Lung (tissue), 12 donors: ENCODE data around the gene GFOD1. TPM values are rescaled to one million over a fixed set of nuclear protein-coding genes. Genes with fewer than 3 reads are reported as not detected.

Experiments used
- ATAC-seq: fragments of 200-7000 bp; cut with Tn5 transposase; one replicate; pipeline ENCODE4 v1.9.1; 2020; ENCODE audit warnings: moderate number of reproducible peaks; ENCODE audit not compliant: insufficient read depth, low FRiP score
- DNase-seq, 3 donors: peaks; one replicate each; pipeline ENCODE4 v3.0.0-alpha.2; 2013 to 2017
- H3K27ac ChIP-seq, 2 donors: one replicate each; pipeline ENCODE4 v1.5.1; 2013; ENCODE audit warnings: mild to moderate bottlenecking in 2 of 2, moderate library complexity in 2 of 2, control low read depth in 1 of 2, inconsistent platforms in 1 of 2, low read depth in 1 of 2, low read length in 1 of 2
- H3K27me3 ChIP-seq, 3 donors: one replicate each; pipeline ENCODE4 v1.5.1; 2013; ENCODE audit warnings: low read length in 2 of 3; ENCODE audit not compliant: control insufficient read depth in 3 of 3, insufficient read depth in 3 of 3
- H3K36me3 ChIP-seq, 4 donors: one replicate each; pipeline ENCODE4 v1.5.1; 2013; ENCODE audit warnings: low read length in 4 of 4, mild to moderate bottlenecking in 1 of 4, moderate library complexity in 1 of 4; ENCODE audit not compliant: control insufficient read depth in 4 of 4, insufficient read depth in 4 of 4
- H3K4me1 ChIP-seq, 5 donors: one replicate each; pipeline ENCODE4 v1.5.1; 2013; ENCODE audit warnings: low read length in 5 of 5, mild to moderate bottlenecking in 2 of 5, moderate library complexity in 1 of 5; ENCODE audit not compliant: control insufficient read depth in 5 of 5, insufficient read depth in 5 of 5
- H3K4me3 ChIP-seq: one replicate; pipeline ENCODE4 v1.5.1; 2013; ENCODE audit warnings: mild to moderate bottlenecking, control low read depth, moderate library complexity
- H3K9ac ChIP-seq, 2 donors: one replicate each; pipeline ENCODE4 v1.5.1; 2013; ENCODE audit warnings: low read length in 2 of 2, control low read depth in 1 of 2; ENCODE audit not compliant: insufficient read depth in 1 of 2
- H3K9me3 ChIP-seq, 4 donors: one replicate each; pipeline ENCODE4 v1.5.1; 2013; ENCODE audit warnings: low read length in 3 of 4, mild to moderate bottlenecking in 1 of 4, moderate library complexity in 1 of 4; ENCODE audit not compliant: control insufficient read depth in 4 of 4, insufficient read depth in 3 of 4
- WGBS, 2 donors: extraction: QIAGEN DNeasy Blood & Tissue Kit; methylation state at CpG; one replicate each; pipeline ENCODE4 v1.1.7; 2013; 5-methylcytosine and 5-hydroxymethylcytosine counted together
- polyA plus RNA-seq, 2 donors: library from polyadenylated mRNA; stranded (reverse); fragments of 200-250 nt; gene quantifications; one replicate each; pipeline ENCODE4 v1.2.1, GENCODE V29; 2013
- total RNA-seq, 2 donors: library from RNA; depleted of rRNA in 1 of 2; stranded (reverse); fragments of >200 nt in 1 of 2; gene quantifications; one replicate each; pipeline ENCODE4 v1.2.1, GENCODE V29; 2014 to 2021
- TF ChIP-seq, protein P1 (sequence below): IDR thresholded peaks from 2 replicates; pipeline ENCODE4 v1.5.1; 2012; ENCODE audit warnings: mild to moderate bottlenecking; ENCODE audit errors: control extremely low read depth, extremely low read depth
- donor health status: control.
- donor health status: control.
- donor health status: Bipolar disorder and iron deficiency.
- donor health status: healthy.
- donor health status: DM: yes; HTN: yes; CAD: no.

The GFOD1 gene
- total and polyA plus RNA-seq, 4 donors = 4.0 to 22.8 (median 7.9) TPM

DNA sequence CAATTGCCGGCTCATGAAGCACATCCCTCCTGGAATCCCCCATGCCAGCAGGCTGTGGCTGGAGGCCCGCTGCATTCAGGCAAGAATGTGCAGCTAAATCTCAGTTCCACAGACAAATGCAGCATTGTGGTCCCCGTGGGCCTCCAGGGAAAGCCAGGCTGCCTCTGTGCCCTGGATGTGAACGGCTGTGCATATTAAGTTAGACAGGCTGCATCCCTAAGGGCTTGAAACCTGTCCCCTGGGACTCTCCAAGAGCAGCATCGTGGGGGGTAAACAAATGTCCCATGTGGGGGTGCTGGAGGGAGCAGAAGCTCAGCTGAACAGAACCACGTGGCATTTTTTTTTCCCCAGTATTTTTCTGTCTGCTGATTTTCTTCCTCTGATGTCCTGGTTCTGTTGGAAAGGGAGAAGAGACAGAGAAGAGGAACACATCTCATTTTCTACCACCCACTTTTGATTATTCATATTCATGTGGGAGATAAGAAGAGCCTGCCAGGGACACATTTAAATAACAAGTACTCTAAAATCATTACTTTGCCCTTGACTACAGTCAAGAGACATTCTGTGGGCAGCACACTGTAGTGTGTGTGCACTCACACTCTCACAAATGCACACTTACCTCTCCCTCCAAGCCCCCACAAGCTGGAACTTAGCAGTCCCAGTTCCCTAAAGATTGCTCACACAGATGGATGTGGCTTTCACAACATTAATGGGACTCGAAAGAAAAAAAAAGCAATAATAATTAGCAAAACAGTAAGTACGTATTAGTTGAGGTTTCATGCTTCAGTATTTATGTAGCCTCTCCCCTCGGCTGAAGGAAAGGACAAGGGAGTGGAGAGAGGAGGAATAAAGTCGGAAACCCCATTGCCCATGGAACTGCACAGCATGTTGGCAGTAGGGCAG, 16.9 kb downstream of the GFOD1 start:
- TF ChIP-seq, protein P1, sequence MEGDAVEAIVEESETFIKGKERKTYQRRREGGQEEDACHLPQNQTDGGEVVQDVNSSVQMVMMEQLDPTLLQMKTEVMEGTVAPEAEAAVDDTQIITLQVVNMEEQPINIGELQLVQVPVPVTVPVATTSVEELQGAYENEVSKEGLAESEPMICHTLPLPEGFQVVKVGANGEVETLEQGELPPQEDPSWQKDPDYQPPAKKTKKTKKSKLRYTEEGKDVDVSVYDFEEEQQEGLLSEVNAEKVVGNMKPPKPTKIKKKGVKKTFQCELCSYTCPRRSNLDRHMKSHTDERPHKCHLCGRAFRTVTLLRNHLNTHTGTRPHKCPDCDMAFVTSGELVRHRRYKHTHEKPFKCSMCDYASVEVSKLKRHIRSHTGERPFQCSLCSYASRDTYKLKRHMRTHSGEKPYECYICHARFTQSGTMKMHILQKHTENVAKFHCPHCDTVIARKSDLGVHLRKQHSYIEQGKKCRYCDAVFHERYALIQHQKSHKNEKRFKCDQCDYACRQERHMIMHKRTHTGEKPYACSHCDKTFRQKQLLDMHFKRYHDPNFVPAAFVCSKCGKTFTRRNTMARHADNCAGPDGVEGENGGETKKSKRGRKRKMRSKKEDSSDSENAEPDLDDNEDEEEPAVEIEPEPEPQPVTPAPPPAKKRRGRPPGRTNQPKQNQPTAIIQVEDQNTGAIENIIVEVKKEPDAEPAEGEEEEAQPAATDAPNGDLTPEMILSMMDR = no peak
- ATAC-seq (no peak), DNase-seq (no peak)
- H3K27ac ChIP-seq = peak overlapping the region in 1 of 2 donors; percentile 10
- H3K9ac ChIP-seq = no peak overlapping the region
- no peaks in the 10 kb centered on the region for H3K9me3 ChIP-seq
- WGBS, 2 donors = 75 to 79% methylated on average over 10 of the region's 10 CpGs
- no peak overlapping the region for H3K4me3 ChIP-seq
- peaks cover 0 to 3% (median 0%) of the 10 kb centered on the region in 4 donors for H3K36me3 ChIP-seq
- no peaks in the 10 kb centered on the region for H3K27me3 ChIP-seq
- H3K4me1 ChIP-seq = peaks cover 9 to 45% (median 21%) of the 10 kb centered on the region in 5 donors

DNA sequence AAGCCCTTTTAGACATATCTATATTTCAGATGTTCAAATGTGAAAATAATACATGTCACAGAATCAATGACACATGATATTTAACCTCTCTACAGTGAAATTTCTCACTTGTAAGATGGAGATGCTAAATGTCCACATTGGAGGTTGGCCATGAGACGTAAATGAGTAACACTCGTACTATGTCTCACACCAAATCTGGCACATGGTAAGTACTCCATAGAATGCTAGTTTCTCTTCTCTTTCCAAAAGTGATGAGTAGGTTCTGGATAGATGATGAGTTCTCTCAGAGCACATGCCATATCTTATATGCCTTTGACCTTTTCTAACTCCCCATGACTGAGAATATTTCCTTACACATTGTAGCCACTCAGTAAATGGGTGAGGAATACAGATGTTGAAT, 17.7 kb downstream of the GFOD1 start:
- H3K36me3 ChIP-seq = peaks cover 0 to 3% (median 0%) of the 10 kb centered on the region in 4 donors
- H3K4me3 ChIP-seq = no peak overlapping the region
- 93 to 95% methylated on average over 2 of the region's 2 CpGs for WGBS, 2 donors
- H3K9ac ChIP-seq = no peak overlapping the region
- ATAC-seq (no peak), DNase-seq (no peak)
- H3K27ac ChIP-seq = peak overlapping the region in 1 of 2 donors; percentile 10
- peaks cover 10 to 47% (median 22%) of the 10 kb centered on the region in 5 donors for H3K4me1 ChIP-seq
- TF ChIP-seq, protein P1 = no peak
- H3K9me3 ChIP-seq = no peaks in the 10 kb centered on the region
- no peaks in the 10 kb centered on the region for H3K27me3 ChIP-seq

DNA sequence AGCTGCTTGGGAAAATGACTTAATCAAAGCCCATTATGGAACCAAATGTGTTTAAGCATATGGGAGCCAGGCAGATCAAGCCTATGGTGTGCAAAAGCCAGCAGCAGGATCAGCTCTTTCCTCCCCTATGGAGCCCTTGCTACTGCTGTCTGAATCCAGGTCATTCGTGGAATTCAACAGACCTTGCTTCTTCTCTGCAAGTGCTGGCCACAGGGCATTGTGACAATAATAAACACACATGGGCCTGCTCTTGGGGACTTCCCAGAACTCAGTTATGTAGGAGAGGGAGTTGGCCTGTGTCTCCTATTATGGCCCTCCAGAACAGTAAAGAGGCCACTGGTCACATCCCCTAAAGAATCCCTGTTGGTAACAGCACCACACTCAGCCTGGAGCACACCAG, 18.6 kb downstream of the GFOD1 start:
- Histone ChIP-seq H3K36me3 (peaks cover 0 to 3% (median 0%) of the 10 kb centered on the region in 4 donors), H3K27ac (no peak overlapping the region), H3K9ac (no peak overlapping the region), H3K9me3 (no peaks in the 10 kb centered on the region), H3K4me3 (no peak overlapping the region), H3K27me3 (no peaks in the 10 kb centered on the region), H3K4me1 (peaks cover 15 to 42% (median 24%) of the 10 kb centered on the region in 5 donors)
- WGBS, 2 donors = 91 to 92% methylated on average over 1 of the region's 1 CpG
- ATAC-seq (no peak), DNase-seq (no peak)
- TF ChIP-seq, protein P1 = no peak
